Fibroblast of lung (primary cell): Measurements from ENCODE around the gene CRABP2.

ENCODE experiments used
- CTCF ChIP-seq, 2 donors: IDR thresholded peaks in 1 of 2; conservative IDR thresholded peaks in 1 of 2; 1 replicate in 1 of 2; 2 replicates in 1 of 2; pipeline ENCODE4 v1.5.1; 2011 to 2012; ENCODE audit warnings: low read length in 2 of 2, control low read depth in 1 of 2, inconsistent platforms in 1 of 2, low read depth in 1 of 2, mild to moderate bottlenecking in 1 of 2
- EZH2 ChIP-seq: IDR thresholded peaks from 2 replicates; pipeline ENCODE4 v1.5.1; 2012; ENCODE audit warnings: low read length, control low read depth, mild to moderate bottlenecking; ENCODE audit errors: missing control alignments

DNA sequence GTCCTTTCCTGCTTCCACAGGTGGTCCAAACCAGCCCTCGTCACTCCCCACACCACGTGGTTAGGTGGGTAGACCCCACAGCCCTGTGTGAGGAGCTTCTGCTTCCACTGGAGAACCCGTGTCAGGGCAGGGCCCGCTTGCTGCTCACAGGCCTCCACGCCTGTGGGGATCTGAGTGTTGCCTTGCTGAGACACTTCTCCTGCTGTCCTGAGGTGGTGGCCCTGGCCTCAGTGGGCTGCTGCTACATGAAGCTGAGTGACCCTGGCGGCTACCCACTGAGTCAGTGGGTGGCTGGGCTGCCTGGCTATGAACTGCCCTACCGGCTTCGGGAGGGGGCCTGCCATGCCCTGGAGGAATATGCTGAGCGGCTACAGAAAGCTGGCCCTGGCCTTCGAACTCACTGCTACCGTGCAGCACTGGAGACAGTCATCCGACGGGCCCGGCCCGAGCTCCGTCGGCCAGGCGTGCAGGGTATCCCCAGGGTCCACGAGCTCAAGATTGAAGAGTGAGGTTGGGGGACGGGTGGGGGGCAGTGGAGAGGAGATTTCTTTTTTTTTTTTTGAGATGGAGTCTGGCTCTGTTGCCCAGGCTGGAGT is 28.7 kb upstream of the CRABP2 start:
- TF ChIP-seq EZH2 (no peak), CTCF (conservative IDR thresholded peaks at IDR 0.05 in 1 of 2, IDR thresholded peaks at IDR 0.05 in 1 of 2; ENCODE audit: low read depth in 1 of 2, low read length in 2 of 2) (no peak)
